Calu3 (cell line): ENCODE measurements around the gene SERPINB1. TPM values are rescaled to one million over a fixed set of nuclear protein-coding genes. Genes with fewer than 3 reads are reported as not detected.

Experiments used
- BruUV-seq: library from RNA; stranded (reverse); fragments of 400-500 nt; replicated peaks from 2 replicates; lab custom pipeline; 2021; lab: Mats Ljungman, UMichigan
- CTCF ChIA-PET: fragments of 300-600 bp; sonication (Branson Sonifier 250); formaldehyde crosslinking; loops from one replicate; lab custom pipeline; 2022; ENCODE audit warnings: antibody characterized with exemption; lab: Charles Lee
- DNase-seq: peaks from one replicate; pipeline ENCODE4 v3.0.0; 2022
- H3K27ac Mint-ChIP-seq: one replicate; pipeline ENCODE4 v1.8.0; 2022; ENCODE audit warnings: mixed read lengths; ENCODE audit not compliant: unreplicated experiment
- H3K27me3 Mint-ChIP-seq: one replicate; pipeline ENCODE4 v1.8.0; 2022; ENCODE audit warnings: mixed read lengths; ENCODE audit not compliant: unreplicated experiment
- H3K36me3 Mint-ChIP-seq: one replicate; pipeline ENCODE4 v1.8.0; 2022; ENCODE audit warnings: mild to moderate bottlenecking, moderate library complexity, mixed read lengths; ENCODE audit not compliant: insufficient read depth, unreplicated experiment
- H3K4me1 Mint-ChIP-seq: one replicate; pipeline ENCODE4 v1.8.0; 2022; ENCODE audit warnings: mild to moderate bottlenecking, low read depth, mixed read lengths; ENCODE audit not compliant: unreplicated experiment
- H3K4me3 Mint-ChIP-seq: one replicate; pipeline ENCODE4 v1.8.0; 2022; ENCODE audit warnings: mild to moderate bottlenecking, low read depth, moderate library complexity, mixed read lengths; ENCODE audit not compliant: unreplicated experiment
- H3K9me3 Mint-ChIP-seq: one replicate; pipeline ENCODE4 v1.8.0; 2022; ENCODE audit warnings: low read depth, mixed read lengths; ENCODE audit not compliant: unreplicated experiment
- CTCF ChIP-seq: fragments of 200-600 bp; IDR thresholded peaks from one replicate; pipeline ENCODE4 v1.8.0; 2022; ENCODE audit warnings: antibody characterized with exemption; ENCODE audit not compliant: unreplicated experiment
- intact Hi-C: fragments of 100-400 bp; cut with micrococcal nuclease; formaldehyde crosslinking; loops from one replicate; pipeline ENCODE4 v1.10.0; 2022; ENCODE audit not compliant: unreplicated experiment
- microRNA-seq: library from miRNA; unstranded; fragments of <30 nt; microRNA quantifications from one replicate; pipeline ENCODE4 v1.2.0, GENCODE V29; 2022
- total RNA-seq: library from RNA; stranded (reverse); gene quantifications from 2 replicates; pipeline ENCODE4 v1.2.3, GENCODE V29; 2022

SERPINB1 gene
- total RNA-seq, 1 experiment from 2014 or later = 56.3 TPM

DNA sequence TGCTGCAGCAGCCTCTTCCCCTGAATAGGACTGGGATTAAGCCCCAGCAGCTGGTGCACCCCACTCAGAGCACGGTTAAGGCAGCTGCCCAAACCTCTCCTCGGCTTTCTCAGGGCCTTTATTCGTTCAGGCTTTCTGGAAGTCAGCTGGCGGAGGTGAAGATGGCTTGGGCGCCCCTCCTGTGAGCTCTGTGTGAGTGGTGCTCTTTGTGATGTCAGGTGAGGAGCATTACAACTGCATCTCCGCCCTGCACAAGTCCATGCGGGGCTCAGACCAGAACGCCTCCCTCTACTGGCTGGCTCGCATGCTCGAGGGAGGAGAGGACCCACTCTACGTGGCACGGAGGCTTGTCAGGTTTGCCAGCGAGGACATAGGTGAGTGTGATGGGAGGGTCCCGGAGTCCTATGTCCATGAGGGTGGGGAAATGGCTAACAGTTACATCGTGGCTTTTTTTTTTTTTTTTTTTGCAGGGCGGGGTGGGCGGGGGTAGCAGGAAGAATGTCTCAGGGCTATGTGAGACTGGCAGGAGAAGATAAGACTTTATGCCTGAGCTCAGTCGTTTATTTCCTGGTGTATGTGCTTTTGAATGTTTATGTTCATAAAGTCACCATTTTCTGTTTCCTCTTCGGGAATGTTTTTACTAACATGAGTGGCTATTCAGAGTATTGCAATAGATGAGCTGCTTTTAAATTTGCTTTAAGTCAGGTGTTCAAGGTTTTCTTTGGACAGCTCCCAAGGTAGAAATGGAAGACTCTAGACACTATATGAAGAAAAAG lies 58.3 kb downstream of the SERPINB1 start:
- CTCF ChIA-PET = interaction anchor here (0.6 kb wide), 2 partner anchors 40 to 169 kb away, joined by 4 to 5 read pairs; no protein-coding TSS in a partner anchor
- H3K4me1 Mint-ChIP-seq = no peaks in the 10 kb centered on the region
- peaks cover 20% of the 10 kb centered on the region for H3K36me3 Mint-ChIP-seq
- intact Hi-C loops = no loop called here
- no peak for TF ChIP-seq CTCF
- no peak overlapping the region for H3K4me3 Mint-ChIP-seq
- no TSS peak for BruUV-seq
- DNase-seq = no peak
- no peaks in the 10 kb centered on the region for H3K27me3 Mint-ChIP-seq
- no peaks in the 10 kb centered on the region for H3K9me3 Mint-ChIP-seq
- no peak overlapping the region for H3K27ac Mint-ChIP-seq

- no peak for DNase-seq
- no TSS peak for BruUV-seq
- Mint-ChIP-seq H3K9me3 (no peaks in the 10 kb centered on the region), H3K27me3 (no peaks in the 10 kb centered on the region), H3K27ac (no peak overlapping the region), H3K4me3 (no peak overlapping the region), H3K36me3 (peaks cover 18% of the 10 kb centered on the region), H3K4me1 (no peaks in the 10 kb centered on the region)
- no peak for TF ChIP-seq CTCF
- CTCF ChIA-PET = no interaction called here
- intact Hi-C loops = no loop called here
Measured at GRCh38 chr6:2782825-2783187, 58.9 kb downstream of the SERPINB1 start.

DNA sequence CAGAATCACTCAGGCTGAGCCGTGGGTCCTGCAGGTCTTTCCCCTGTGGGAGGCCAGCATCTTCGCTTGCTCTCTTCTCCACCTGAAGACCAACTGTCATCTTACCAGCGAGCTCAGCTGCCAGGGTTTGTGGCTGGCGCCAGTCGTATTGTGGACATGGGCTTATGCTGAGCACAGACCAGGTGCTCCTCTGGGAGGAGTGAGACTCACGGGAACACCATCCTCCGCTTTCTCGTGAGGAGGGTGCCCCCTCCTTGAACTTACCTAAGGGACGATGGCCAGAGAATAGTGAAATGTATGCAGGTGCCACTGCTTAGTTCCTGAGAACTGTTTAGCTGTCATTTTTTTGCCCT lies 59.3 kb downstream of the SERPINB1 start:
- CTCF ChIA-PET = no interaction called here
- no peaks in the 10 kb centered on the region for H3K4me1 Mint-ChIP-seq

More for the DNA sequence above, 59.3 kb downstream of the SERPINB1 start:
- peaks cover 16% of the 10 kb centered on the region for H3K36me3 Mint-ChIP-seq
- no peaks in the 10 kb centered on the region for H3K9me3 Mint-ChIP-seq
- no peak overlapping the region for H3K27ac Mint-ChIP-seq
- intact Hi-C loops = no loop called here
- BruUV-seq = no TSS peak
- DNase-seq = no peak
- no peaks in the 10 kb centered on the region for H3K27me3 Mint-ChIP-seq
- H3K4me3 Mint-ChIP-seq = no peak overlapping the region
- no peak for TF ChIP-seq CTCF

Small RNAs within 50 kb of the gene (microRNA-seq; reads per million reads assigned to microRNA genes)
- gene MIR4645 = 1.4 reads per million

Other genes with a start within 250 kb of the SERPINB1 start
- gene MYLK4, start 90.9 kb downstream of the SERPINB1 start, total RNA-seq = 0.73 TPM in 2 replicates
- 36.9 and 41.4 TPM in 2 replicates for gene WRNIP1, start 76.5 kb downstream of the SERPINB1 start, total RNA-seq
- gene SERPINB9, start 61.4 kb upstream of the SERPINB1 start, total RNA-seq = 17.2 and 22.9 TPM in 2 replicates
- 53.1 and 60.9 TPM in 2 replicates for gene SERPINB6, start 129.7 kb upstream of the SERPINB1 start, total RNA-seq
- gene NQO2, start 158.0 kb upstream of the SERPINB1 start, total RNA-seq = 11.5 and 12.0 TPM in 2 replicates
- 11.5 and 11.6 TPM in 2 replicates for gene RIPK1, start 226.6 kb upstream of the SERPINB1 start, total RNA-seq